Stimulated activated CD4-positive, alpha-beta T cell treated with anti-CD3 and anti-CD28 coated beads, Interleukin-12 subunit alpha, Interleukin-12 subunit beta, amount 100 ng/mL, for 24 hours (primary cell): ENCODE data around the gene SHC2.
A peak's percentile ranks its signal among the peaks of the same experiment; 100 is the strongest.
"Not testable (repeated sequence)": the region's sequence is repeated elsewhere in the genome, so short reads cannot be mapped to it uniquely, and the experiment has no call there.

Experiments used
- DNase-seq, 2 experiments: peaks; one replicate each; pipeline ENCODE4 v3.0.0-alpha.2; 2020; ENCODE audit warnings: low read depth in 2 of 2

The SHC2 gene

GRCh38 chr19:389255-389934 is 71.4 kb downstream of the SHC2 start:
- no peak for DNase-seq

- no peak for DNase-seq
Observed at GRCh38 chr19:388691-389090, 72.1 kb downstream of the SHC2 start.

GRCh38 chr19:387777-388176 is 73.1 kb downstream of the SHC2 start:
- no peak for DNase-seq

- DNase-seq = not testable (repeated sequence)
Observed at GRCh38 chr19:386632-387301, 74.1 kb downstream of the SHC2 start.

- not testable (repeated sequence) for DNase-seq
Observed at GRCh38 chr19:386189-386588, 74.6 kb downstream of the SHC2 start.

GRCh38 chr19:384799-385169 is 76.0 kb downstream of the SHC2 start:
- DNase-seq = no peak

- no peak for DNase-seq
Observed at GRCh38 chr19:383922-384798, 76.7 kb downstream of the SHC2 start.

GRCh38 chr19:383040-383439 is 77.8 kb downstream of the SHC2 start:
- DNase-seq = no peak

GRCh38 chr19:382578-382977 is 78.3 kb downstream of the SHC2 start:
- DNase-seq = peak in 1 of 2 experiments; percentile 48

GRCh38 chr19:381901-382300 is 78.9 kb downstream of the SHC2 start:
- not testable (repeated sequence) for DNase-seq

GRCh38 chr19:380618-381219 is 80.1 kb downstream of the SHC2 start:
- not testable (repeated sequence) for DNase-seq

- DNase-seq = no peak
Observed at GRCh38 chr19:379796-380195, 81.0 kb downstream of the SHC2 start.

GRCh38 chr19:378706-379105 is 82.1 kb downstream of the SHC2 start:
- DNase-seq = no peak

GRCh38 chr19:377801-378581 is 82.8 kb downstream of the SHC2 start:
- DNase-seq = no peak

GRCh38 chr19:376111-376470 is 84.7 kb downstream of the SHC2 start:
- DNase-seq = no peak

- no peak for DNase-seq
Observed at GRCh38 chr19:375395-376110, 85.3 kb downstream of the SHC2 start.

GRCh38 chr19:374886-375235 is 86.0 kb downstream of the SHC2 start:
- DNase-seq = no peak

GRCh38 chr19:374183-374885 is 86.5 kb downstream of the SHC2 start:
- no peak for DNase-seq

- DNase-seq = no peak
Observed at GRCh38 chr19:373391-374182, 87.2 kb downstream of the SHC2 start.
